ENCODE measurements around the gene UVSSA.

Gene UVSSA

GRCh38 chr4:1325176-1325480 lies 21.9 kb upstream of the UVSSA start:
- no peak for DNase-seq (ENCODE audit: low read depth)
- TF ChIP-seq CTCF (IDR thresholded peaks at IDR 0.05; ENCODE audit: insufficient read depth, low read depth, low read length, missing control alignments): no peak
- no peak overlapping the region for H3K4me3 ChIP-seq (ENCODE audit: low read length)

- no peak overlapping the region for H3K4me3 ChIP-seq (ENCODE audit: low read length)
- no peak for DNase-seq (ENCODE audit: low read depth)
- no peak for TF ChIP-seq CTCF (IDR thresholded peaks at IDR 0.05; ENCODE audit: insufficient read depth, low read depth, low read length, missing control alignments)
These were observed 21.1 kb upstream of the UVSSA start for GRCh38 chr4:1325681-1326635.

DNA sequence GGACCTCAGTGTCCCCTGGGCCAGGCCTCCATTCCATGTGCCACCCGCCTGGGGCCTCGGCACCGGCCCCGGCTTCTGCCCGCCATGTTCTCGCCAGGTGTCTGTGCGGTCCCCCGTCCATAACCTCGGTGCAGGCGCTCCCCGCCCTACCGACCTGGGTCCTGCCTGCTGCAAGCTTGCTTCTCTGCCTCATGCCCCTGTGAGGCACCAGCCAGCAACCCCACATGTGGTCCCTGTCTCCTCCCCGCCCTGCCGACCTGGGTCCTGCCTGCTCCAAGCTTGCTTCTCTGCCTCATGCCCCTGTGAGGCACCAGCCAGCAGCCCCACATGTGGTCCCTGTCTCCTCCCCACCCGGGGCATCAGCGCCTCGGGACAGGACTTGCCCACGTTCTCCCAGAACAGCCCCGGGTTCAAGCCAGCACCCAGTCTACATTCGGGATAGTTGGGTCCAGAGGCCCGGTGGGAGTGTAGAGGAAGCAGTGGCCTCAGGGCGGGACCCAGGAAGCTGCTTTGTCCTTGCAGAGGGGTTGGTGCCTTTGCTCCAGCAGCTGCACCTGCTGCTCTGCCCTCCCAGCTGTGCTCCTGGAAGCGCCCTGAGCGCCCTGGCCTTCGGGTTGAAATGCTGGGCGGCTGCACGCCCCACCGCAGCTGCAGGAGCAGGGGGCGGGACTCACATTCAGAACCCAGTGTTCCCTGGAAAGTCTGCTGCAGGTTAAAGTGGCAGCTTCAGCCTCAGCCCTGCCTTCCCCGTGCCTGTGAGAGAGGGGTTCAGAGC lies 20.1 kb upstream of the UVSSA start:
- DNase-seq (ENCODE audit: low read depth): no peak
- TF ChIP-seq CTCF (IDR thresholded peaks at IDR 0.05; ENCODE audit: insufficient read depth, low read depth, low read length, missing control alignments): no peak
- no peak overlapping the region for H3K4me3 ChIP-seq (ENCODE audit: low read length)

DNA sequence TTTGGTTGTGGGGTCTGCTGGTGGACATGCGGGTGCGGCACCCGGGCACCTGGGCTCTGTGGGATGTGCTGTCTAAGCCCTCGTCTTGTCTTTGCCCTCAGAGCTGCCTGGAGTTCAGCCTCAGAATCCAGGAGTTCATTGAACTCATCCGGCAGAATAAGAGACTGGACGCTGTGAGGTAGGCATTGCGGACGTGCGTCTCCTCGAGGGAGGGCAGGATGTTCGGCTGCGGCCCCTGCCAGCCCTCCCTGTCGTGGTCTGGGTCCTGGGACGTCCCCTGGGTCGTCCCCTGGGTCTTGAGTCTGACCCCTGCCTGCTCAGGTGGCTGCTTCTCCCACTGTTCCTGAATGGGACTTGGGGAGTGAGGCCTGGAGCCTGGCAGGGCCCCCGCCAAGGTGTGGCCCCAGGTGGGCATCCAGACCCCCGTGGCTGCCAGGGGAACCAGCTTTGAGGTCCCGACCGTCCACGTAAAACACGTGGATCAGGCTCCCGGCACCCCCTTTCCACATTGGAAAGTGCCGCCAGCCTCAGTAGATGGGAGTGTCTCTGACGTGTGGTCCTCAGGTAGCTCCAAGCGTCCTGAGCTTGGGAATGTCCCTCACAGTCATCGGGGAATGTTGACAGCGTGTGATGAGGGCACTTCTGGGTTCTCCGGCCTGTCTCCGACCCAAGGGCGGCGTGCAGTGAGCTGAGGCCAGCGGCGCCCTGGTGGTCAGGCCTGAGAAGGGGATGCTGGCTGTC lies 19.3 kb upstream of the UVSSA start:
- DNase-seq (ENCODE audit: low read depth): no peak

GRCh38 chr4:1328267-1329155 lies 18.5 kb upstream of the UVSSA start:
- H3K4me3 ChIP-seq (ENCODE audit: low read length): no peak overlapping the region
- no peak for DNase-seq (ENCODE audit: low read depth)
- TF ChIP-seq CTCF (IDR thresholded peaks at IDR 0.05; ENCODE audit: insufficient read depth, low read depth, low read length, missing control alignments): no peak

More for the DNA sequence above, 19.3 kb upstream of the UVSSA start:
- H3K4me3 ChIP-seq (ENCODE audit: low read length): no peak overlapping the region
- TF ChIP-seq CTCF (IDR thresholded peaks at IDR 0.05; ENCODE audit: insufficient read depth, low read depth, low read length, missing control alignments): no peak
